ENCODE measurements around the gene NEXN. TPM values are rescaled to one million over a fixed set of nuclear protein-coding genes. Genes with fewer than 3 reads are reported as not detected.

The NEXN gene
- total RNA-seq, 4 donors from 2014 or later: 9.5 to 48.4 (median 34.9) TPM

- DNase-seq: no peak
- H3K4me1 ChIP-seq: no peaks in the 10 kb centered on the region
- no peaks in the 10 kb centered on the region for H3K27me3 ChIP-seq
- no peaks in the 10 kb centered on the region for H3K36me3 ChIP-seq
- H3K27ac ChIP-seq: no peak overlapping the region
- intact Hi-C loops (cut with DNase I; ENCODE audit: low total_unique reads): no loop called here
- no peaks in the 10 kb centered on the region for H3K9me3 ChIP-seq
- no peak overlapping the region for H3K4me3 ChIP-seq
- TF ChIP-seq CTCF (IDR thresholded peaks at IDR 0.05): no peak
- TF ChIP-seq POLR2A (IDR thresholded peaks at IDR 0.05): no peak
These were observed 15.8 kb upstream of the NEXN start for GRCh38 chr1:77872645-77873044.

- H3K4me1 ChIP-seq: no peaks in the 10 kb centered on the region
- H3K27ac ChIP-seq: no peak overlapping the region
- no peak for TF ChIP-seq POLR2A (IDR thresholded peaks at IDR 0.05)
- no peak for TF ChIP-seq CTCF (IDR thresholded peaks at IDR 0.05)
- H3K27me3 ChIP-seq: no peaks in the 10 kb centered on the region
- DNase-seq: no peak
- no peaks in the 10 kb centered on the region for H3K9me3 ChIP-seq
- intact Hi-C loops (cut with DNase I; ENCODE audit: low total_unique reads): no loop called here
- H3K4me3 ChIP-seq: no peak overlapping the region
- H3K36me3 ChIP-seq: no peaks in the 10 kb centered on the region
These were observed 15.0 kb upstream of the NEXN start for GRCh38 chr1:77873461-77873860.

GRCh38 chr1:77874804-77875445, 13.5 kb upstream of the NEXN start:
- Histone ChIP-seq H3K27ac (no peak overlapping the region), H3K36me3 (no peaks in the 10 kb centered on the region), H3K9me3 (no peaks in the 10 kb centered on the region), H3K4me3 (no peak overlapping the region), H3K4me1 (no peaks in the 10 kb centered on the region), H3K27me3 (no peaks in the 10 kb centered on the region)
- intact Hi-C loops (cut with DNase I; ENCODE audit: low total_unique reads): no loop called here
- no peak for TF ChIP-seq POLR2A (IDR thresholded peaks at IDR 0.05)
- TF ChIP-seq CTCF (IDR thresholded peaks at IDR 0.05): no peak
- DNase-seq: no peak

- TF ChIP-seq POLR2A (IDR thresholded peaks at IDR 0.05) (no peak), CTCF (IDR thresholded peaks at IDR 0.05) (no peak)
- H3K9me3 ChIP-seq: no peaks in the 10 kb centered on the region
- no peaks in the 10 kb centered on the region for H3K27me3 ChIP-seq
- intact Hi-C loops (cut with DNase I; ENCODE audit: low total_unique reads): no loop called here
- H3K27ac ChIP-seq: no peak overlapping the region
- no peak overlapping the region for H3K4me3 ChIP-seq
- DNase-seq: no peak
- H3K36me3 ChIP-seq: no peaks in the 10 kb centered on the region
- H3K4me1 ChIP-seq: no peaks in the 10 kb centered on the region
These were observed 11.5 kb upstream of the NEXN start for GRCh38 chr1:77876884-77877283.

- no peaks in the 10 kb centered on the region for H3K9me3 ChIP-seq
- DNase-seq: no peak
- H3K27me3 ChIP-seq: no peaks in the 10 kb centered on the region
- H3K36me3 ChIP-seq: no peaks in the 10 kb centered on the region
- no peak overlapping the region for H3K27ac ChIP-seq
- H3K4me3 ChIP-seq: no peak overlapping the region
- TF ChIP-seq CTCF (IDR thresholded peaks at IDR 0.05): no peak
- TF ChIP-seq POLR2A (IDR thresholded peaks at IDR 0.05): no peak
- intact Hi-C loops (cut with DNase I; ENCODE audit: low total_unique reads): loop anchor here (10.0 kb wide), 1 partner anchor 46 kb away; no protein-coding TSS in a partner anchor
- no peaks in the 10 kb centered on the region for H3K4me1 ChIP-seq
These were observed 7.4 kb upstream of the NEXN start for GRCh38 chr1:77881061-77881460.
